ENCODE results near the gene RPP21. TPM values are rescaled to one million over a fixed set of nuclear protein-coding genes. Genes with fewer than 3 reads are reported as not detected.

RPP21 gene
- total and polyA plus RNA-seq, 2 donors (not counting 1 experiment from before 2014, with no cell fraction given): 48.1 to 114 TPM

GRCh38 chr6:30344191-30344867 lies 627 bp upstream of the RPP21 start:
- H2AFZ ChIP-seq (ENCODE audit: insufficient read depth, low read depth, low read length, poor library complexity, severe bottlenecking): peak overlapping the region; percentile 78
- ATAC-seq (ENCODE audit: low read depth) (no peak), DNase-seq (no peak)
- CTCF ChIA-PET: interaction anchor here (0.5 kb wide), 1 partner anchor 483 kb away, joined by 4 read pairs; no protein-coding TSS in a partner anchor
- H3K4me3 ChIP-seq (ENCODE audit: control extremely low read depth in 1 of 5, extremely low read depth in 1 of 5, insufficient read depth in 1 of 5, low read depth in 2 of 5, low read length in 4 of 5): peak overlapping the region in 2 of 5 experiments; percentile 78 to 89
- H3K9me3 Mint-ChIP-seq (ENCODE audit: insufficient read depth): no peaks in the 10 kb centered on the region
- peaks cover 33% of the 10 kb centered on the region for H3K4me1 Mint-ChIP-seq
- H3K4me2 ChIP-seq (replicated peaks; ENCODE audit: low read depth, low read length, poor library complexity, severe bottlenecking): peak overlapping the region; percentile 72
- no peaks in the 10 kb centered on the region for H3K27me3 Mint-ChIP-seq
- no peaks in the 10 kb centered on the region for H3K9me3 ChIP-seq (ENCODE audit: control extremely low read depth in 1 of 3, control insufficient read depth in 2 of 3, insufficient read depth in 1 of 3, low read length in 2 of 3)
- TF ChIP-seq CTCF (IDR thresholded peaks at IDR 0.05) (no peak), EZH2 (IDR thresholded peaks at IDR 0.05; ENCODE audit: borderline replicate concordance, insufficient read depth, low read depth, low read length, poor library complexity, severe bottlenecking) (no peak)
- H4K20me1 ChIP-seq (ENCODE audit: control insufficient read depth, insufficient read depth, low read length, poor library complexity, severe bottlenecking): no peaks in the 10 kb centered on the region
- H3K9ac ChIP-seq (ENCODE audit: low read length): no peak overlapping the region
- H3K4me1 ChIP-seq (ENCODE audit: control insufficient read depth in 2 of 2, insufficient read depth in 2 of 2, low read length in 2 of 2): peaks cover 16 to 23% of the 10 kb centered on the region in 2 donors
- H3K27ac ChIP-seq (ENCODE audit: low read length in 2 of 2): peak overlapping the region in 1 of 2 donors; percentile 91
- H3K4me3 Mint-ChIP-seq: peak overlapping the region; percentile 97
- 59% methylated on average over 3 of the region's 4 CpGs for WGBS (ENCODE audit: insufficient coverage)
- H3K79me2 ChIP-seq (ENCODE audit: control insufficient read depth, insufficient read depth, low read length): peaks cover 8% of the 10 kb centered on the region
- peaks cover 7 to 41% of the 10 kb centered on the region in 2 experiments for H3K36me3 ChIP-seq (replicated peaks in 1 of 2; ENCODE audit: control extremely low read depth in 1 of 2, control insufficient read depth in 1 of 2, extremely low read depth in 1 of 2, insufficient read depth in 2 of 2, low read length in 1 of 2)
- peak overlapping the region; percentile 98 for H3K27ac Mint-ChIP-seq
- intact Hi-C loops (cut with micrococcal nuclease): no loop called here
- POLR2A ChIA-PET: interaction anchor here (1.0 kb wide), 1 partner anchor 18 kb away, joined by 6 read pairs; the partner anchor contains the start of gene TRIM39
- no peaks in the 10 kb centered on the region for H3K27me3 ChIP-seq (replicated peaks in 1 of 4; ENCODE audit: control extremely low read depth in 1 of 4, control insufficient read depth in 3 of 4, insufficient read depth in 4 of 4, low read length in 3 of 4)

GRCh38 chr6:30345852-30346251 lies 896 bp downstream of the RPP21 start:
- H3K9ac ChIP-seq (ENCODE audit: low read length): peak overlapping the region; percentile 80
- intact Hi-C loops (cut with micrococcal nuclease): loop anchor here (1.0 kb wide), 4 partner anchors 11 to 133 kb away; partner anchors contain the start of genes TRIM26 and TRIM39
- WGBS (ENCODE audit: insufficient coverage): 90% methylated on average over 2 of the region's 4 CpGs

More at GRCh38 chr6:30345852-30346251, 896 bp downstream of the RPP21 start:
- H3K36me3 ChIP-seq (replicated peaks in 1 of 2; ENCODE audit: control extremely low read depth in 1 of 2, control insufficient read depth in 1 of 2, extremely low read depth in 1 of 2, insufficient read depth in 2 of 2, low read length in 1 of 2): peaks cover 1 to 27% of the 10 kb centered on the region in 2 experiments
- no peaks in the 10 kb centered on the region for H3K27me3 Mint-ChIP-seq
- H3K4me2 ChIP-seq (replicated peaks; ENCODE audit: low read depth, low read length, poor library complexity, severe bottlenecking): peak overlapping the region; percentile 72
- peak overlapping the region; percentile 97 for H3K4me3 Mint-ChIP-seq
- peaks cover 8% of the 10 kb centered on the region for H3K79me2 ChIP-seq (ENCODE audit: control insufficient read depth, insufficient read depth, low read length)
- DNase-seq (no peak), ATAC-seq (ENCODE audit: low read depth) (no peak)
- no peaks in the 10 kb centered on the region for H3K9me3 ChIP-seq (ENCODE audit: control extremely low read depth in 1 of 3, control insufficient read depth in 2 of 3, insufficient read depth in 1 of 3, low read length in 2 of 3)
- no peak overlapping the region for H3K27ac ChIP-seq (ENCODE audit: low read length in 2 of 2)
- peaks cover 30 to 34% of the 10 kb centered on the region in 2 donors for H3K4me1 ChIP-seq (ENCODE audit: control insufficient read depth in 2 of 2, insufficient read depth in 2 of 2, low read length in 2 of 2)
- ChIA-PET CTCF (no interaction called here), POLR2A (interaction anchor here (1.4 kb wide), 1 partner anchor 19 kb away, joined by 5 read pairs; the partner anchor contains the start of gene TRIM39)
- H3K9me3 Mint-ChIP-seq (ENCODE audit: insufficient read depth): no peaks in the 10 kb centered on the region
- H2AFZ ChIP-seq (ENCODE audit: insufficient read depth, low read depth, low read length, poor library complexity, severe bottlenecking): no peak overlapping the region
- no peaks in the 10 kb centered on the region for H3K27me3 ChIP-seq (replicated peaks in 1 of 4; ENCODE audit: control extremely low read depth in 1 of 4, control insufficient read depth in 3 of 4, insufficient read depth in 4 of 4, low read length in 3 of 4)
- peak overlapping the region; percentile 98 for H3K27ac Mint-ChIP-seq
- H4K20me1 ChIP-seq (ENCODE audit: control insufficient read depth, insufficient read depth, low read length, poor library complexity, severe bottlenecking): no peaks in the 10 kb centered on the region
- no peak for TF ChIP-seq CTCF (IDR thresholded peaks at IDR 0.05)
- TF ChIP-seq EZH2 (IDR thresholded peaks at IDR 0.05; ENCODE audit: borderline replicate concordance, insufficient read depth, low read depth, low read length, poor library complexity, severe bottlenecking): no peak
- peak overlapping the region in 4 of 5 experiments; percentile 78 to 98 (median 87) for H3K4me3 ChIP-seq (ENCODE audit: control extremely low read depth in 1 of 5, extremely low read depth in 1 of 5, insufficient read depth in 1 of 5, low read depth in 2 of 5, low read length in 4 of 5)
- peaks cover 47% of the 10 kb centered on the region for H3K4me1 Mint-ChIP-seq
